ENCODE results near the gene MSGN1.

DNA sequence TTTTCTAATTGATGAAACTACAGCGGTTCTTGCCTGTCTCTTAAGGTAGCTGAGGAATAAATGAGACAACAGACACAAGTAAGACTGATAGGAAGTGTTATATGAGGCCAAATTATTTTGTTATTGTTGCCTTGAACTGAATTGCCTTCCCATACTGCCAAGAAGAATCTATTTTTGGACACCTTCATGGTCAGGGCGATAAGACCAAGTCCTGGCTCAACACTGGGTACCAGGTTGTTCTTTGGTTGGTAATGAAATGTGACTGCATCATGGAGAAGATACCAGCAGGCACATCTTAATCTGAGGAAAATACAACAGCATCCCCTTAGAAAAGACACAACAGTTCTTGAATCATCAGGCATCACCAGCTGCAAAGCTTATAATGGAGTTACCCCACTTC lies 23.7 kb downstream of the MSGN1 start:
- TF ChIP-seq, protein P1, sequence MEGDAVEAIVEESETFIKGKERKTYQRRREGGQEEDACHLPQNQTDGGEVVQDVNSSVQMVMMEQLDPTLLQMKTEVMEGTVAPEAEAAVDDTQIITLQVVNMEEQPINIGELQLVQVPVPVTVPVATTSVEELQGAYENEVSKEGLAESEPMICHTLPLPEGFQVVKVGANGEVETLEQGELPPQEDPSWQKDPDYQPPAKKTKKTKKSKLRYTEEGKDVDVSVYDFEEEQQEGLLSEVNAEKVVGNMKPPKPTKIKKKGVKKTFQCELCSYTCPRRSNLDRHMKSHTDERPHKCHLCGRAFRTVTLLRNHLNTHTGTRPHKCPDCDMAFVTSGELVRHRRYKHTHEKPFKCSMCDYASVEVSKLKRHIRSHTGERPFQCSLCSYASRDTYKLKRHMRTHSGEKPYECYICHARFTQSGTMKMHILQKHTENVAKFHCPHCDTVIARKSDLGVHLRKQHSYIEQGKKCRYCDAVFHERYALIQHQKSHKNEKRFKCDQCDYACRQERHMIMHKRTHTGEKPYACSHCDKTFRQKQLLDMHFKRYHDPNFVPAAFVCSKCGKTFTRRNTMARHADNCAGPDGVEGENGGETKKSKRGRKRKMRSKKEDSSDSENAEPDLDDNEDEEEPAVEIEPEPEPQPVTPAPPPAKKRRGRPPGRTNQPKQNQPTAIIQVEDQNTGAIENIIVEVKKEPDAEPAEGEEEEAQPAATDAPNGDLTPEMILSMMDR (conservative IDR thresholded peaks at IDR 0.05; ENCODE audit: low read depth, low read length): no peak
- TF ChIP-seq CHD1 (IDR thresholded peaks at IDR 0.05; ENCODE audit: low read depth, low read length) (no peak), POLR2A (IDR thresholded peaks at IDR 0.05; ENCODE audit: low read depth, low read length) (no peak), MXI1 (IDR thresholded peaks at IDR 0.05; ENCODE audit: borderline replicate concordance, low read depth, low read length) (no peak), SMC3 (IDR thresholded peaks at IDR 0.05; ENCODE audit: low read depth, low read length) (no peak)
- TF ChIP-seq, protein P2, sequence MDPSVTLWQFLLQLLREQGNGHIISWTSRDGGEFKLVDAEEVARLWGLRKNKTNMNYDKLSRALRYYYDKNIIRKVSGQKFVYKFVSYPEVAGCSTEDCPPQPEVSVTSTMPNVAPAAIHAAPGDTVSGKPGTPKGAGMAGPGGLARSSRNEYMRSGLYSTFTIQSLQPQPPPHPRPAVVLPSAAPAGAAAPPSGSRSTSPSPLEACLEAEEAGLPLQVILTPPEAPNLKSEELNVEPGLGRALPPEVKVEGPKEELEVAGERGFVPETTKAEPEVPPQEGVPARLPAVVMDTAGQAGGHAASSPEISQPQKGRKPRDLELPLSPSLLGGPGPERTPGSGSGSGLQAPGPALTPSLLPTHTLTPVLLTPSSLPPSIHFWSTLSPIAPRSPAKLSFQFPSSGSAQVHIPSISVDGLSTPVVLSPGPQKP (IDR thresholded peaks at IDR 0.05; ENCODE audit: borderline replicate concordance, low read depth, low read length): no peak
